Keratinocyte (primary cell): Measurements from ENCODE around the gene COL4A5. TPM values are rescaled to one million over a fixed set of nuclear protein-coding genes. Genes with fewer than 3 reads are reported as not detected.

ENCODE experiments used
- DNase-seq: peaks from one replicate; pipeline ENCODE4 v3.0.0-alpha.2; 2011; ENCODE audit warnings: low read depth, missing footprints, low spot score
- FAIRE-seq: peaks from 2 replicates; lab custom pipeline; 2011; peaks lifted over from hg19 to GRCh38; lab: Jason Lieb, UNC
- H2AFZ ChIP-seq: 2 replicates; pipeline ENCODE4 v1.6.0; 2012; ENCODE audit warnings: low read length, control low read depth, inconsistent platforms; ENCODE audit not compliant: control insufficient read depth
- H3K27ac ChIP-seq: 2 replicates; pipeline ENCODE4 v1.5.1; 2011; ENCODE audit warnings: low read length; ENCODE audit not compliant: control insufficient read depth, insufficient read depth
- H3K27me3 ChIP-seq: 3 replicates; pipeline ENCODE4 v1.6.0; 2011; ENCODE audit warnings: low read length; ENCODE audit not compliant: control insufficient read depth, insufficient read depth; ENCODE audit errors: extremely low read depth
- H3K36me3 ChIP-seq, 2 experiments: 2 replicates in 1 of 2; 3 replicates in 1 of 2; pipeline ENCODE4 v1.5.1; 2011; ENCODE audit warnings: low read length in 2 of 2, mild to moderate bottlenecking in 1 of 2; ENCODE audit not compliant: control insufficient read depth in 2 of 2, insufficient read depth in 2 of 2; ENCODE audit errors: extremely low read depth in 1 of 2
- H3K4me1 ChIP-seq: 3 replicates; pipeline ENCODE4 v1.5.1; 2011; ENCODE audit warnings: low read length; ENCODE audit not compliant: control insufficient read depth, insufficient read depth; ENCODE audit errors: extremely low read depth
- H3K4me2 ChIP-seq: 3 replicates; pipeline ENCODE4 v1.6.0; 2011; ENCODE audit warnings: low read depth, low read length; ENCODE audit not compliant: control insufficient read depth, insufficient read depth; ENCODE audit errors: extremely low read depth
- H3K4me3 ChIP-seq, 3 experiments: fragments of 200-600 bp in 1 of 3; sonication (generic) in 1 of 3; 2 replicates in 2 of 3; 3 replicates in 1 of 3; pipeline ENCODE4 v1.5.1; 2011 to 2016; ENCODE audit warnings: low read length in 3 of 3, mild to moderate bottlenecking in 3 of 3, control low read depth in 2 of 3, inconsistent platforms in 1 of 3, low read depth in 1 of 3, mixed read lengths in 1 of 3, mixed run types in 1 of 3, moderate library complexity in 1 of 3; ENCODE audit not compliant: control insufficient read depth in 2 of 3, insufficient read depth in 2 of 3; ENCODE audit errors: extremely low read depth in 1 of 3
- H3K79me2 ChIP-seq: 2 replicates; pipeline ENCODE4 v1.6.0; 2012; ENCODE audit warnings: low read length; ENCODE audit not compliant: control insufficient read depth, insufficient read depth
- H3K9ac ChIP-seq: 3 replicates; pipeline ENCODE4 v1.6.0; 2011; ENCODE audit warnings: low read length; ENCODE audit not compliant: control insufficient read depth, insufficient read depth; ENCODE audit errors: extremely low read depth
- H3K9me1 ChIP-seq: 3 replicates; pipeline ENCODE4 v1.6.0; 2011; ENCODE audit warnings: low read length; ENCODE audit not compliant: control insufficient read depth, insufficient read depth; ENCODE audit errors: extremely low read depth
- H3K9me3 ChIP-seq: 2 replicates; pipeline ENCODE4 v1.5.1; 2012; ENCODE audit warnings: low read depth, low read length; ENCODE audit not compliant: control insufficient read depth
- H4K20me1 ChIP-seq: 3 replicates; pipeline ENCODE4 v1.6.0; 2011; ENCODE audit warnings: low read length; ENCODE audit not compliant: control insufficient read depth, insufficient read depth; ENCODE audit errors: extremely low read depth
- EZH2 ChIP-seq: IDR thresholded peaks from one replicate; pipeline ENCODE4 v1.6.1; 2012; ENCODE audit warnings: inconsistent platforms, mild to moderate bottlenecking, low read length, moderate library complexity
- dilution Hi-C: fragments of 300-500 bp; cut with MboI; formaldehyde crosslinking; loops from one replicate; pipeline ENCODE4 v1.7.0; 2020; ENCODE audit warnings: low sequenced_read_pairs; ENCODE audit not compliant: extremely low pct_ligation_motif_present
- polyA plus RNA-seq, 5 experiments: library from polyadenylated mRNA; depleted of rRNA in 3 of 5; stranded (reverse) in 3 of 5; stranded (forward) in 1 of 5; unstranded in 1 of 5; fragments of >200 nt; gene quantifications; 1 replicate in 1 of 5; 2 replicates in 3 of 5; 3 replicates in 1 of 5; pipeline versions ENCODE4 v1.2.1 to v1.2.3, GENCODE V29; 2011 to 2012; ENCODE audit warnings: missing spikeins in 2 of 5, low read depth in 1 of 5, low replicate concordance in 1 of 5
- TF ChIP-seq, protein P1 (sequence below), 3 experiments: IDR thresholded peaks in 1 of 3; conservative IDR thresholded peaks in 1 of 3; optimal IDR thresholded peaks in 1 of 3; 2 replicates in 2 of 3; 3 replicates in 1 of 3; pipeline versions ENCODE3 to v1.5.1; 2011; ENCODE audit warnings: low read length in 3 of 3, mild to moderate bottlenecking in 3 of 3, moderate library complexity in 2 of 3, control low read depth in 1 of 3, inconsistent platforms in 1 of 3; ENCODE audit not compliant: insufficient read depth in 2 of 3; ENCODE audit errors: extremely low read depth in 1 of 3

Gene COL4A5
- polyA plus RNA-seq, 1 donor (not counting 4 experiments of a cell fraction or from before 2014, with no cell fraction given): 53.2 TPM

DNA sequence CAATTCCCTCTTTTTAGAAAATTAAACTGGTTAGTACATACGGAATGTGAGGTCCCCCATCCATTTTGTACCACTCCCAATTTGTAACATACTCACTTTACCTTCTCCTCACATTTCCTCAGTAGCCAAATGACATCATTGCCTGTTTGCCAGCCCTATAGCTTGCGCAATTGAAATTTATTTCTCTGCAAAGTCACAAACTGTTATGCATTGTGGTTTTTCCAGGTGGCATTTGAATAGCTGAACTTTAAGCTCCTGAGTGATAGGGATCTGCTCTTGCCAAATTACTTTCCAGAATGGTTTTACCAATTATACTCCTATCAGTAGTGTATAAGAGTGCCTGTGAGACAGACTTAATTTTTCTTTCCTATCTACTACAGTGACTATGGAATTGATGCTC, 7.7 kb downstream of the COL4A5 start:
- no peak overlapping the region for H3K27ac ChIP-seq
- dilution Hi-C loops: loop anchor here (5.0 kb wide), 1 partner anchor 35 kb away; no protein-coding TSS in a partner anchor
- H3K4me2 ChIP-seq: no peak overlapping the region
- peaks cover 7% of the 10 kb centered on the region for H3K4me1 ChIP-seq
- FAIRE-seq (peak; percentile 32), DNase-seq (no peak)
- no peak overlapping the region for H3K4me3 ChIP-seq
- H3K9me3 ChIP-seq: no peaks in the 10 kb centered on the region
- H2AFZ ChIP-seq: no peak overlapping the region
- no peaks in the 10 kb centered on the region for H4K20me1 ChIP-seq
- H3K36me3 ChIP-seq: no peaks in the 10 kb centered on the region
- H3K9me1 ChIP-seq: no peaks in the 10 kb centered on the region
- no peak overlapping the region for H3K9ac ChIP-seq
- peaks cover 60% of the 10 kb centered on the region for H3K79me2 ChIP-seq
- no peaks in the 10 kb centered on the region for H3K27me3 ChIP-seq
- TF ChIP-seq EZH2: no peak
- TF ChIP-seq, protein P1, sequence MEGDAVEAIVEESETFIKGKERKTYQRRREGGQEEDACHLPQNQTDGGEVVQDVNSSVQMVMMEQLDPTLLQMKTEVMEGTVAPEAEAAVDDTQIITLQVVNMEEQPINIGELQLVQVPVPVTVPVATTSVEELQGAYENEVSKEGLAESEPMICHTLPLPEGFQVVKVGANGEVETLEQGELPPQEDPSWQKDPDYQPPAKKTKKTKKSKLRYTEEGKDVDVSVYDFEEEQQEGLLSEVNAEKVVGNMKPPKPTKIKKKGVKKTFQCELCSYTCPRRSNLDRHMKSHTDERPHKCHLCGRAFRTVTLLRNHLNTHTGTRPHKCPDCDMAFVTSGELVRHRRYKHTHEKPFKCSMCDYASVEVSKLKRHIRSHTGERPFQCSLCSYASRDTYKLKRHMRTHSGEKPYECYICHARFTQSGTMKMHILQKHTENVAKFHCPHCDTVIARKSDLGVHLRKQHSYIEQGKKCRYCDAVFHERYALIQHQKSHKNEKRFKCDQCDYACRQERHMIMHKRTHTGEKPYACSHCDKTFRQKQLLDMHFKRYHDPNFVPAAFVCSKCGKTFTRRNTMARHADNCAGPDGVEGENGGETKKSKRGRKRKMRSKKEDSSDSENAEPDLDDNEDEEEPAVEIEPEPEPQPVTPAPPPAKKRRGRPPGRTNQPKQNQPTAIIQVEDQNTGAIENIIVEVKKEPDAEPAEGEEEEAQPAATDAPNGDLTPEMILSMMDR (optimal IDR thresholded peaks at IDR 0.05 in 1 of 3, IDR thresholded peaks at IDR 0.05 in 1 of 3, conservative IDR thresholded peaks at IDR 0.05 in 1 of 3; ENCODE audit: extremely low read depth in 1 of 3, insufficient read depth in 2 of 3, low read length in 3 of 3): no peak

GRCh38 chrX:108453841-108454240, 14.2 kb downstream of the COL4A5 start:
- no peak for DNase-seq
- no peak overlapping the region for H3K4me2 ChIP-seq
- no peaks in the 10 kb centered on the region for H3K9me3 ChIP-seq
- peaks cover 43% of the 10 kb centered on the region for H3K79me2 ChIP-seq
- no peak overlapping the region for H3K9ac ChIP-seq
- FAIRE-seq: no peak
- no peak overlapping the region for H2AFZ ChIP-seq
- peaks cover 3% of the 10 kb centered on the region for H3K27me3 ChIP-seq
- no peaks in the 10 kb centered on the region for H3K9me1 ChIP-seq
- H3K4me1 ChIP-seq: no peaks in the 10 kb centered on the region
- H3K36me3 ChIP-seq: no peaks in the 10 kb centered on the region
- H3K4me3 ChIP-seq: no peak overlapping the region
- no peak overlapping the region for H3K27ac ChIP-seq
- dilution Hi-C loops: no loop called here
- TF ChIP-seq, protein P1 (optimal IDR thresholded peaks at IDR 0.05 in 1 of 3, IDR thresholded peaks at IDR 0.05 in 1 of 3, conservative IDR thresholded peaks at IDR 0.05 in 1 of 3; ENCODE audit: extremely low read depth in 1 of 3, insufficient read depth in 2 of 3, low read length in 3 of 3): no peak
- TF ChIP-seq EZH2: no peak
- no peaks in the 10 kb centered on the region for H4K20me1 ChIP-seq
